Parathyroid adenoma (tissue), 2 donors: Measurements from ENCODE around the gene SLC6A12.

Experiments used
- H2AFZ ChIP-seq: fragments of 300-600 bp; sonication (generic); one replicate; pipeline ENCODE4 v1.7.0; 2017; ENCODE audit warnings: antibody characterized with exemption, mild to moderate bottlenecking
- H3K27ac ChIP-seq: fragments of 300-600 bp; sonication (generic); one replicate; pipeline ENCODE4 v1.7.0; 2017
- H3K27me3 ChIP-seq: fragments of 300-600 bp; sonication (generic); one replicate; pipeline ENCODE4 v1.7.0; 2017; ENCODE audit warnings: low read length; ENCODE audit not compliant: control insufficient read depth, insufficient read depth
- H3K36me3 ChIP-seq: fragments of 300-600 bp; sonication (generic); one replicate; pipeline ENCODE4 v1.7.0; 2017; ENCODE audit warnings: low read length; ENCODE audit not compliant: control insufficient read depth, insufficient read depth
- H3K4me1 ChIP-seq: fragments of 300-600 bp; sonication (generic); one replicate; pipeline ENCODE4 v1.7.0; 2017; ENCODE audit warnings: control low read depth
- H3K4me2 ChIP-seq: fragments of 300-600 bp; sonication (generic); one replicate; pipeline ENCODE4 v1.7.0; 2017; ENCODE audit warnings: low read length
- H3K4me3 ChIP-seq: fragments of 300-600 bp; sonication (generic); one replicate; pipeline ENCODE4 v1.7.0; 2017; ENCODE audit warnings: low read depth, low read length
- H3K79me2 ChIP-seq: fragments of 300-600 bp; sonication (generic); one replicate; pipeline ENCODE4 v1.7.0; 2017; ENCODE audit warnings: control low read depth
- H3K9ac ChIP-seq: fragments of 300-600 bp; sonication (generic); one replicate; pipeline ENCODE4 v1.7.0; 2017; ENCODE audit warnings: mild to moderate bottlenecking
- H3K9me3 ChIP-seq: fragments of 300-600 bp; sonication (generic); one replicate; pipeline ENCODE4 v1.7.0; 2017; ENCODE audit warnings: low read length; ENCODE audit not compliant: control insufficient read depth
- TF ChIP-seq, protein P1 (sequence below): fragments of 300-600 bp; sonication (generic); IDR thresholded peaks from one replicate; pipeline ENCODE4 v1.7.0; 2017; ENCODE audit warnings: antibody characterized with exemption, mild to moderate bottlenecking
- donor health status: primary hyperparathyroidism.

Gene SLC6A12

DNA sequence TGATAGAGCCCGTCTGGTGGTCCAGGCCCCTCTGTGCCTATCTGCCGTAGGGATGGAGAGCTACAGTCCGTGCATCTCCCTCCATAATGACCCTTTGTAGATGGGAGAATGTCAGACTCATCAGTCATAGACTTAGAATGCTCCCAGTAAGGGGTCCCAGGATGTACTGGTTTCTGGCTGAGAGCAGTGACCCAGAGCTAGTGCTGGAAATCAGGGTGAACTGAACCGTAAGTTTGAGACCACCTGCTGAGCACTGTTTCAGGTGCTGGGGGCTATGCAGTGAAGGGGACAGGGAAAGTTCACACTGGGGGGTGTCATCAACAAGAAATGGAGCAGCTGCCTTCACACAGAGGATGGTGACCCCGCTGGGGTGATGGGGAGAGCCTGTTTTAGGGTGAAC lies 34.1 kb downstream of the SLC6A12 start:
- no peak overlapping the region for H3K4me2 ChIP-seq

DNA sequence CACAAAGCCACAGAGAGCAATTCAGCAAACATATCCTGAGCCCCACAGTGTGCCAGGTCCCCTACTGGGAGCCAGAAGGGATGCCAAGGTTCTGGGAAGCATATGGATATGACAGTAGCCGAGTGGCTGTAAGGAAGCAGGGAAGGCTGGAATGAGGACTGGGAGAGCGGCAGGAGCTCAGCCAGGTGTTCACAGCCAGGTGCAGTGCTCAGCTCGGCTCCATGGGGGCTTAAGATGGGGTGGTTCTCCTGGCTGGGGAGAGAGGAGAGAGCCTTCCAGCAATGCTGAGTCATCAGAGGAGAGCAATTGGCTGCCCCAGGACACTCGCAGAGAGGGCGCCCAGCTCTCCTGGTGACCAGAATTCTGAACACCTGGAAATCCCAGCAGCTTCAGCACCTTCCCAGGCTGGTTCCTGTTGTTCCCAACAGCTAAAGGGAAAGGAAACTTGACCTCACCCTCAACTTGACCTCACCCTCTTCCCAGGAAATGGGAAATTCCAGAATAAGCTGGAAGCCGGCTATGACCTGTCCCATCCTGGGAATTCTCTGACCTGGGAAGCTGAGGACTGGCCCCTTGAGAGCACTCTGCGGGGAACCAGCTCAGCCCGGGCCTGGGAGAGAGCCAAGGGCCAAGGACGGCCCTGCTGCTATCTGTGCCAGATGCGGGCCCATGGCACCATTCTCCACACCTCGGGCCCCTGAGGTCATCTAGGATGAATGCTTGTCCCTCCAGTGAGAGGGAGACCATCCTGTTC lies 34.6 kb downstream of the SLC6A12 start:
- Histone ChIP-seq H3K27ac (peak overlapping the region; percentile 99), H3K4me3 (no peak overlapping the region)

More for the DNA sequence above, 34.1 kb downstream of the SLC6A12 start:
- TF ChIP-seq, protein P1, sequence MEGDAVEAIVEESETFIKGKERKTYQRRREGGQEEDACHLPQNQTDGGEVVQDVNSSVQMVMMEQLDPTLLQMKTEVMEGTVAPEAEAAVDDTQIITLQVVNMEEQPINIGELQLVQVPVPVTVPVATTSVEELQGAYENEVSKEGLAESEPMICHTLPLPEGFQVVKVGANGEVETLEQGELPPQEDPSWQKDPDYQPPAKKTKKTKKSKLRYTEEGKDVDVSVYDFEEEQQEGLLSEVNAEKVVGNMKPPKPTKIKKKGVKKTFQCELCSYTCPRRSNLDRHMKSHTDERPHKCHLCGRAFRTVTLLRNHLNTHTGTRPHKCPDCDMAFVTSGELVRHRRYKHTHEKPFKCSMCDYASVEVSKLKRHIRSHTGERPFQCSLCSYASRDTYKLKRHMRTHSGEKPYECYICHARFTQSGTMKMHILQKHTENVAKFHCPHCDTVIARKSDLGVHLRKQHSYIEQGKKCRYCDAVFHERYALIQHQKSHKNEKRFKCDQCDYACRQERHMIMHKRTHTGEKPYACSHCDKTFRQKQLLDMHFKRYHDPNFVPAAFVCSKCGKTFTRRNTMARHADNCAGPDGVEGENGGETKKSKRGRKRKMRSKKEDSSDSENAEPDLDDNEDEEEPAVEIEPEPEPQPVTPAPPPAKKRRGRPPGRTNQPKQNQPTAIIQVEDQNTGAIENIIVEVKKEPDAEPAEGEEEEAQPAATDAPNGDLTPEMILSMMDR: no peak
- H3K36me3 ChIP-seq: no peaks in the 10 kb centered on the region
- H3K9ac ChIP-seq: no peak overlapping the region
- no peaks in the 10 kb centered on the region for H3K9me3 ChIP-seq
- H3K79me2 ChIP-seq: no peaks in the 10 kb centered on the region
- peak overlapping the region; percentile 99 for H3K27ac ChIP-seq
- H2AFZ ChIP-seq: peak overlapping the region; percentile 51
- H3K27me3 ChIP-seq: no peaks in the 10 kb centered on the region
- peaks cover 62% of the 10 kb centered on the region for H3K4me1 ChIP-seq
- no peak overlapping the region for H3K4me3 ChIP-seq

DNA sequence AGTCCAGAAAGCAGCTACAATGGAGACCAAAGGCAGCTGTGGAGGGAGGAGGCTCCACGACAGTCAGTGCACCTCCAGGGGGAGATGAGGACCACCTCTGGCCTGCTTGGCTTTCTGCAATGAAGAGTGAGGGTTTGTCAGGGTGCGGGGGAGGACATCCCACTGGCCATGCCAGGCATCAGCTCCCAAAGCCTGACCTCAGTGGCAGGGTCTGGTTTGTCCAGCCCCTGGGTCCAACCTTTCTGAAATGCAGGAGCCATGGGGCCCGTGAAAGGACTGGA lies 35.2 kb downstream of the SLC6A12 start:
- Histone ChIP-seq H3K27me3 (no peaks in the 10 kb centered on the region), H2AFZ (peak overlapping the region; percentile 51), H3K27ac (peak overlapping the region; percentile 99), H3K4me1 (peaks cover 71% of the 10 kb centered on the region), H3K4me2 (no peak overlapping the region), H3K4me3 (no peak overlapping the region), H3K9ac (no peak overlapping the region), H3K9me3 (no peaks in the 10 kb centered on the region), H3K36me3 (no peaks in the 10 kb centered on the region), H3K79me2 (no peaks in the 10 kb centered on the region)
- TF ChIP-seq, protein P1: no peak

More for the DNA sequence above, 34.6 kb downstream of the SLC6A12 start:
- Histone ChIP-seq H3K4me1 (peaks cover 65% of the 10 kb centered on the region), H3K36me3 (no peaks in the 10 kb centered on the region), H3K4me2 (no peak overlapping the region), H3K9me3 (no peaks in the 10 kb centered on the region), H3K9ac (no peak overlapping the region), H2AFZ (peak overlapping the region; percentile 51), H3K79me2 (no peaks in the 10 kb centered on the region), H3K27me3 (no peaks in the 10 kb centered on the region)
- TF ChIP-seq, protein P1: no peak

DNA sequence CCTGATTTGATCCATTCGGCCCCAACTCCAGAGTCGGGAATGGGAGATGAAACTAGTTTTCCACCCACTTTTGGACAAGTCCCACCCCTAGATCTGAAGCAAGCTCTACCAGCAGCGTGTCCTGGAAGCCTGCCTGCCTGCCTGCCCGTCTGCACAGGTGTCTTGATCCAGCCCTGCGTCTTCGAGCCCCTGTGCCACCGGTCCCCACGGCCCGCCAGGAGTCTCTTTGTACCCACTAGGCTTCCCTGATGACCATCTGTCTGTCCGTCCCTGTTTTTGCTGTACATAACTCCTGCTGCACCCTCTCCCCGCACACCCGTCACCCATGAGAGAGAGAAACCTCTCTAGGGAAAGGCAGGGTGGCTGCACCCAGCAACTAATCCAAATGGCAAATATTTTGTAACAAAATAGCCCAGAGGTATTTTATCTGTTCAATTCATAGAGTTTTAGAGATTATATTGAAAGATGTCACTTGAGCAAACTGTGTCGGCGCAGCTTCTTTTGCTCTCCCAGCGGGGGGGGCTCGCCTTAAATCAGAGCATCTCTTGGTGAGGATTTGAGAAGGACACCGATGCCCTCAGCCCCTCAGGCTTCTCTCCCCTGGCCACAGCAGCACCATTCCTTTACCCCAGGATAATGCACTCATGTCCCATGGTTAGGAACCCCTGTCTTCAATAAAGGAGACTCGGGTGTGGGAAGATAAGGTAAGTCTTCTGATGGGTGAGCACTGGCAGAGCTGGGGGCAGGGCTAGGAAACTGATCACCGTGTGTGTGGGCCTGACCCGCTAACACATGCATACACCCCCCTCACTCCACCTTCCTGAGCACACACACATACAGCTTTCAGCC lies 35.8 kb downstream of the SLC6A12 start:
- Histone ChIP-seq H3K27ac (peak overlapping the region; percentile 99), H3K79me2 (no peaks in the 10 kb centered on the region), H3K9ac (no peak overlapping the region), H3K4me2 (no peak overlapping the region), H3K4me1 (peaks cover 76% of the 10 kb centered on the region), H3K27me3 (no peaks in the 10 kb centered on the region), H3K9me3 (no peaks in the 10 kb centered on the region), H2AFZ (peak overlapping the region; percentile 36), H3K4me3 (no peak overlapping the region), H3K36me3 (no peaks in the 10 kb centered on the region)
- TF ChIP-seq, protein P1: no peak
